GM12864 (cell line): ENCODE data around the gene SYNM.

ENCODE experiments used
- DNase-seq: peaks from one replicate; pipeline ENCODE4 v3.0.0-alpha.2; 2011; ENCODE audit warnings: low read depth
- H3K4me3 ChIP-seq: 2 replicates; pipeline ENCODE4 v1.5.1; 2011; ENCODE audit warnings: mild to moderate bottlenecking, low read depth, low read length, control low read depth
- TF ChIP-seq, protein P1 (sequence below): IDR thresholded peaks from 2 replicates; pipeline ENCODE4 v1.5.1; 2011; ENCODE audit warnings: low read depth, mild to moderate bottlenecking, moderate library complexity, low read length, control low read depth, inconsistent platforms; ENCODE audit errors: missing control alignments

The SYNM gene

DNA sequence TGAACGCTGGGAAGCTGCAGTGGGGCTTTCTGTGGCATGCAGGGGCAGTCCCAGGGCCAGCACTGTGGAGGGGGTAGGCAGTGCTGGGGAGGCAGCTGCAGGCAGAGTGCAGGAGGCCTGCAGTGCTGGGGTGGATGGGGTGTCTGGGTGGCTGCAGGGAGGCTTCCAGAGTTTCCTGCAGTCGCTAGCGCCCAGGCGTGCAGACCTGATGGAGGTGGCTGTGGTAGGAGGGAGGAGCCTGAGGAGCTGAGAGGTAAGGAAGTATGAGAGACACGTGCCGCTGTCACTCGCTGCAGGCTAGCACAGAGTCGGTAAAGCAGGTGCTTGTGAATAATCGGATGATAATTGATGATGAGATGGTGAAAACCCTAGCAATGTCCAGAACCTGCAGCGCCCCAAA lies 16.3 kb downstream of the SYNM start:
- DNase-seq: no peak
- TF ChIP-seq, protein P1, sequence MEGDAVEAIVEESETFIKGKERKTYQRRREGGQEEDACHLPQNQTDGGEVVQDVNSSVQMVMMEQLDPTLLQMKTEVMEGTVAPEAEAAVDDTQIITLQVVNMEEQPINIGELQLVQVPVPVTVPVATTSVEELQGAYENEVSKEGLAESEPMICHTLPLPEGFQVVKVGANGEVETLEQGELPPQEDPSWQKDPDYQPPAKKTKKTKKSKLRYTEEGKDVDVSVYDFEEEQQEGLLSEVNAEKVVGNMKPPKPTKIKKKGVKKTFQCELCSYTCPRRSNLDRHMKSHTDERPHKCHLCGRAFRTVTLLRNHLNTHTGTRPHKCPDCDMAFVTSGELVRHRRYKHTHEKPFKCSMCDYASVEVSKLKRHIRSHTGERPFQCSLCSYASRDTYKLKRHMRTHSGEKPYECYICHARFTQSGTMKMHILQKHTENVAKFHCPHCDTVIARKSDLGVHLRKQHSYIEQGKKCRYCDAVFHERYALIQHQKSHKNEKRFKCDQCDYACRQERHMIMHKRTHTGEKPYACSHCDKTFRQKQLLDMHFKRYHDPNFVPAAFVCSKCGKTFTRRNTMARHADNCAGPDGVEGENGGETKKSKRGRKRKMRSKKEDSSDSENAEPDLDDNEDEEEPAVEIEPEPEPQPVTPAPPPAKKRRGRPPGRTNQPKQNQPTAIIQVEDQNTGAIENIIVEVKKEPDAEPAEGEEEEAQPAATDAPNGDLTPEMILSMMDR: no peak
- H3K4me3 ChIP-seq: no peak overlapping the region

DNA sequence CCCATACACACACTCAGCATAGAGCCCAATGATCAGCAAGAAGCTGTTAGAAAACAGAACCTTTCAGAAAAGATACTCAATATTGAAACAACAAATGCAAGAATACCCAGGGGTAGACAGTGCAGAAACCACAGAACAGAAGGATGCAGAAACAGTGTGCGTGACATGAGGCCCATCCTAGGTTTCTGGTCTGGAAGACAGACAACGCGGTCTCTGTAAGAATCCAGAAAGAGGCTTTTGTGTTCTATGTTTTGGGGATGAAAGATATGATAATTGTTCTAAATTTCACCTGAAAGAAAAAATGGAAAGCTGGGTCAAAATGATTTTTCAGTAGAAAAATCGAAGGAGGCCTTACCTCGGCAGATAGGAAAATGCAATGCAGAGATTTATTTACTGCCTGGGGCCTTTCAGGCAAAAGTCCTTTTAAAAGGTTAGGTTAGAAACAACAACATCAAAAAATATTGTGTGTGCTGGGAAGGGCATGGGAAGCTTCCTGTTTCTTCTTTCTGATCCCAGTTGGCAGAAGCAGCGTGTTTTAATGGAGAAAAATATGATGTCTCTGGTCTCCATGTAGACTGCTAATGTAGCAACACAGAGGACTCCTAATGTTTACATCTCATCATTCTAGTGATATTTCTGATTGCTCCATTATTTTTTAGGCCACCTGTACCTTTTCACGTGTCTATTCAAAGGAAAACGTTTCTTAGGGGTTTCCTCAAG lies 17.0 kb downstream of the SYNM start:
- TF ChIP-seq, protein P1: no peak
- no peak overlapping the region for H3K4me3 ChIP-seq
- no peak for DNase-seq

DNA sequence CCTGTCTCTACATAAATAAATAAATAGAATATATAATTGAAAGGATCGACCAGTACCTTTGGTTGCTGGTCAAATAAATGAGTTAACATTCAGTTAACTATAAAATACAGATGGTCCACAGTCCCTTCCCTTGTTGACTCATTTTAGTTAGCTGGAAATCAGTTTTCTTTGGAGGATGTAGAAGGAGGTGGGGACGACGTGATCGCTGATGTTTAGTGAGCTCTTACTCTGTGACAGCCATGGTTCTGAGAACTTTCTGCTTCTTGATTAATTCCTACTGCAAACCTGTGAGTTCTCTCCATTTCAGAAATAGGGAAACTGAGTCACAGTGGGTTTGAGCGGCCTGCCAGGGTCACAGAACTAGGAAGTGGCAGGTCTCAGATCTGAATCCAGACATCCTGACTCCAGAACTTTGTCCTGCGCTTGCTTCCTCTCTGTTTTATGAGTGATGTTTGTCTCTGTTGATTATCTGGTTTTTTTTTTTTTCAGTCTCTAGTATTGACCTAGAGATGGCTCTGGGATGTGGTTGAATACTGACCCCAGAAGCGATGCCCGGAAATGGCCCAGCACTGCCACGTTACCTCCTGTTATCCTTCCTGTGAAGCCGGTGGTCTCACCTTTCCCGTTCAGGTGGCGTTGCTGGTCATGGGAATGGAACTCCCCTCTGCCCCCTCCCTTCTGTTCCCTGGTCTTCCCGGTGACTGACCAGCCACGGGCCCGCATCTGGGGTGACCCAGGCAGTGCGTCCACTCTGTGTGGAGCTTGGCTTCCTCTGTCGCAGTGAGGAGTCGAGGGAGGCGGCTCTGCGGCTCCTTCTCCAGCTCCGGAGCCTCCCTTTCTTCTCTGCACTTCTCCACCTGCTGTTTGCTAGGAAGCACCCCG lies 18.2 kb downstream of the SYNM start:
- no peak for DNase-seq
- no peak overlapping the region for H3K4me3 ChIP-seq
- TF ChIP-seq, protein P1: no peak

DNA sequence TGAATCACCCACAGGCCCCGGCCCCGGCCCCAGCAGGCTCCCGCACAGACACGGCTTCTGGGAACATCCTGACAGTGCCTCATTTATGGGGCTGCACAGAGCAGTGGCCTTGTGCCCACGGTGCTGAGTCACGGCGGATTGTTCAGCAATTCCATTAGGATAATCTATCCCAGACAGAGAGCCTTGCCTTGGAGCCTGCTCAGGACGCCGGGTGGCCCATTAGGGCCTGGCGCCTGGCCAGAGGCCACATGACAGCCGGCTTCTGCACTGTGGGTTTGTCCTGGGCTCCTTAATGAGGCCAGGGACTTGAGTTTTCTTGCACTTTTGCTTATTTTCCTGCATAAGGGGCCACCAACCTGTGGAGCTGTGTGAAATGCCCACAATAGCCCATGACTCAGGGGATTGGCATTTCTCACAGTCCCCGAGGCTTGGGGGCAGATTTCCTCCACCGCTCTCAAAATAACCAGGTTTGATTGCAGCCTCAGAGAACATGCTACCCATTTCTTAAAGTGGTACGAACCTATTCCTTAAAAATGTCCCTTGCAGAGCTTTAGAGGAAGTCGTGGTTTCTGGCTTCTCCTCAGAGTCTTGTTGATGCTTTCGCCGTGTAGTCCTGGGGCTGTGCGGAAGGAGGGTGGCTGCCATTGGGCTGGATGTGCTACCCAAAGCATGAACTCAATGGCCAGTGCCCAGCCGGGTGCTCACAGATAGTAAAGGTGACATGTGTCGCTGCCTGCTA lies 19.0 kb downstream of the SYNM start:
- no peak overlapping the region for H3K4me3 ChIP-seq
- DNase-seq: no peak
- TF ChIP-seq, protein P1: no peak

DNA sequence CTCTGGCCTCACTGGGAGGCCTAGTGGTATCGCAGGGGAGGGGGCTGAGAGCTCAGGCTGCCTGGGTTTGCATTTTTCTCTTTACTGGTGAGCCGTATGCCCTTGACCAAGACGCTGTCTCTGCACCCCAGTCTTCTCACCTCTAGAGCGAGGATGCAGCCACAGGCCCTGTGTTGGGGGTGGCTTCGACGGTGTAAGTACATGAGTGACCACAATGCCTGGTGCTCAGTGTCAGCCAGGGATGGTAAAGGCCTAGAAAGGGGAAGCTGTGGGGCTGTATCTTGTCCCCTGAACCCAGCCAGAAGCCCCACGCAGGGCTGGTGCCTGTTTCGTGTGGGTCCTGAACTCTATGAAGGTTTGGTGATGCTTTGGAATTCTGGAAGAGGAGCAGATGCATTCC lies 19.8 kb downstream of the SYNM start:
- DNase-seq: no peak
- no peak overlapping the region for H3K4me3 ChIP-seq
- TF ChIP-seq, protein P1: no peak

DNA sequence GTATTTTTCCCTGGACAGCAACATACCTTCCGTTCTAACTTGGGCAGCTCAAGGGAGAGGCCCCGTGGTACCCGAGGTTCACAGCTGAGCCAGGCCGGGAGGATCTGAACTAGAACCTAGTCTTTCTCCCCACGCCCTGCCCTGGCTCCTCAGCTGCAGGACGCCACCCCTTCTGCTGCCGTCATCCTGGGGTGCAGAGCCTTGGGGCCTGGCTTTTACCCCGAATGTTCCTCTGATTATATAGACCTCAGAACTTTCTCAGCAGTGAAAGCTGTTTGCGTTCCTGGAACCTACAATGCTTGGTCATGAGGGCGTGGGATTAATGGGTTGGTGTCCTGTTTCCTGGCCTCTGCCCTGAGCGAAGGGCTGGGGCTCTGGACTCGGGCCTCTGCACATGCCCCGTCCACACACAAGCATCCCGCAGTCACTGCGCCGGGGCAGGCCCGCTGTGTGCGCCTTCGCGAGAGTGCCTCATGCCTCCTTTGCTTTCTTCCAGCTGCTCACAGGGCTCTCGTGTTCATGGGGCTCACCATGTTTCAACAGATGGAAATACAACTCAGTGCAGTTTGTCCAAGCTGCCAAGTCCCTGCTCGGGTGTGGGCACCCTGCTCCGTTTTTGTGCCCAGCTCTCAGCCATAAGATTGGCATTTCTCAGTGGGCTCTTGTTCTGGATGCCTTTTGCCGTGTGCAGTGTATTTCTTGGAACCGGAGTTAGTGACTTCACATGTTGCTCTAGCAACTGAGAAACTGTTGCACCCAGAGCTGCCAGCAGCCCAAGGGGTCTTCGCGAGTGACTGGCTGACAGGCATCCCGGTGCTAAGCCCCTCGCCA lies 20.4 kb downstream of the SYNM start:
- H3K4me3 ChIP-seq: no peak overlapping the region
- TF ChIP-seq, protein P1: no peak
- DNase-seq: no peak
